ENCODE measurements around the gene MFGE8.

DNA sequence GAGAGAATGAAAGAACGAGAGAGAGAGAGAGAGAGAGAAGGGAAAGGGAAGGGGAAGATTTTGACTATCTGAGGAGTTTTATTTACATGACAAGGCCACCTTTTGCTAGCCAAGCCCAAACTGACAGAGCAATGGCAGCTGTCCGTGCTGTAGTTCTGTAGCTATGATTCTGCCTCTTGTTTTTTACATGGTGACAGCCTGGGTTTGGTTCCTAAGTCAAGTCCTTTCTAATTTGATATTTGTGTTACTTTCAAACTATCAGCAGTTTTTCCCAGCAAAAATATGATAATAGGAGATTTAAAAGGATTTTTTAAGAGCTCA, 26.3 kb upstream of the MFGE8 start:
- no peak for TF ChIP-seq POLR2A (IDR thresholded peaks at IDR 0.05)
- TF ChIP-seq, protein P1, sequence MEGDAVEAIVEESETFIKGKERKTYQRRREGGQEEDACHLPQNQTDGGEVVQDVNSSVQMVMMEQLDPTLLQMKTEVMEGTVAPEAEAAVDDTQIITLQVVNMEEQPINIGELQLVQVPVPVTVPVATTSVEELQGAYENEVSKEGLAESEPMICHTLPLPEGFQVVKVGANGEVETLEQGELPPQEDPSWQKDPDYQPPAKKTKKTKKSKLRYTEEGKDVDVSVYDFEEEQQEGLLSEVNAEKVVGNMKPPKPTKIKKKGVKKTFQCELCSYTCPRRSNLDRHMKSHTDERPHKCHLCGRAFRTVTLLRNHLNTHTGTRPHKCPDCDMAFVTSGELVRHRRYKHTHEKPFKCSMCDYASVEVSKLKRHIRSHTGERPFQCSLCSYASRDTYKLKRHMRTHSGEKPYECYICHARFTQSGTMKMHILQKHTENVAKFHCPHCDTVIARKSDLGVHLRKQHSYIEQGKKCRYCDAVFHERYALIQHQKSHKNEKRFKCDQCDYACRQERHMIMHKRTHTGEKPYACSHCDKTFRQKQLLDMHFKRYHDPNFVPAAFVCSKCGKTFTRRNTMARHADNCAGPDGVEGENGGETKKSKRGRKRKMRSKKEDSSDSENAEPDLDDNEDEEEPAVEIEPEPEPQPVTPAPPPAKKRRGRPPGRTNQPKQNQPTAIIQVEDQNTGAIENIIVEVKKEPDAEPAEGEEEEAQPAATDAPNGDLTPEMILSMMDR (IDR thresholded peaks at IDR 0.05 in 4 of 5, conservative IDR thresholded peaks at IDR 0.05 in 1 of 5) = no peak
